ENCODE results near the gene PDE4D. TPM values are rescaled to one million over a fixed set of nuclear protein-coding genes. Genes with fewer than 3 reads are reported as not detected.

The PDE4D gene
- total RNA-seq, 1 experiment from 2014 or later: 3.3 TPM

- TF ChIP-seq CTCF (IDR thresholded peaks at IDR 0.05): no peak
- TF ChIP-seq ZBTB21 (CRISPR knock-in tag; IDR thresholded peaks at IDR 0.05; ENCODE audit: borderline replicate concordance): no peak
- no peak for TF ChIP-seq ZNF121 (CRISPR knock-in tag; IDR thresholded peaks at IDR 0.05)
- TF ChIP-seq GABPB1 (CRISPR knock-in tag; IDR thresholded peaks at IDR 0.05): no peak
- TF ChIP-seq, protein P1, sequence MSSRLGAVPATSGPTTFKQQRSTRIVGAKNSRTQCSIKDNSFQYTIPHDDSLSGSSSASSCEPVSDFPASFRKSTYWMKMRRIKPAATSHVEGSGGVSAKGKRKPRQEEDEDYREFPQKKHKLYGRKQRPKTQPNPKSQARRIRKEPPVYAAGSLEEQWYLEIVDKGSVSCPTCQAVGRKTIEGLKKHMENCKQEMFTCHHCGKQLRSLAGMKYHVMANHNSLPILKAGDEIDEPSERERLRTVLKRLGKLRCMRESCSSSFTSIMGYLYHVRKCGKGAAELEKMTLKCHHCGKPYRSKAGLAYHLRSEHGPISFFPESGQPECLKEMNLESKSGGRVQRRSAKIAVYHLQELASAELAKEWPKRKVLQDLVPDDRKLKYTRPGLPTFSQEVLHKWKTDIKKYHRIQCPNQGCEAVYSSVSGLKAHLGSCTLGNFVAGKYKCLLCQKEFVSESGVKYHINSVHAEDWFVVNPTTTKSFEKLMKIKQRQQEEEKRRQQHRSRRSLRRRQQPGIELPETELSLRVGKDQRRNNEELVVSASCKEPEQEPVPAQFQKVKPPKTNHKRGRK (CRISPR knock-in tag; IDR thresholded peaks at IDR 0.05; ENCODE audit: borderline replicate concordance): no peak
- no peak for TF ChIP-seq RORB (CRISPR knock-in tag; IDR thresholded peaks at IDR 0.05)
These were observed 769.6 kb downstream of the PDE4D start (continued) for GRCh38 chr5:59123595-59124561.

GRCh38 chr5:59119480-59119879 lies 774.0 kb downstream of the PDE4D start:
- POLR2A ChIA-PET: no interaction called here
- Mint-ChIP-seq H3K27me3 (ENCODE audit: low read depth) (no peaks in the 10 kb centered on the region), H3K4me3 (no peak overlapping the region), H3K9me3 (no peaks in the 10 kb centered on the region), H3K4me1 (peaks cover 10% of the 10 kb centered on the region), H3K27ac (no peak overlapping the region), H3K36me3 (no peaks in the 10 kb centered on the region)
- ATAC-seq (no peak), DNase-seq (ENCODE audit: low spot score) (no peak)
- TF ChIP-seq GABPB1 (CRISPR knock-in tag; IDR thresholded peaks at IDR 0.05): no peak
- no peak for TF ChIP-seq SOX15 (CRISPR knock-in tag; IDR thresholded peaks at IDR 0.05)
- TF ChIP-seq ZNF121 (CRISPR knock-in tag; IDR thresholded peaks at IDR 0.05): no peak
- no peak for TF ChIP-seq ETV6 (CRISPR knock-in tag; IDR thresholded peaks at IDR 0.05)
- no peak for TF ChIP-seq AFF4 (CRISPR knock-in tag; IDR thresholded peaks at IDR 0.05; ENCODE audit: borderline replicate concordance)
- TF ChIP-seq ZNF219 (CRISPR knock-in tag; IDR thresholded peaks at IDR 0.05; ENCODE audit: borderline replicate concordance): no peak
- CTCF ChIA-PET: no interaction called here

GRCh38 chr5:59117320-59117719 lies 776.2 kb downstream of the PDE4D start:
- H3K4me1 Mint-ChIP-seq: peaks cover 10% of the 10 kb centered on the region
- CTCF ChIA-PET: no interaction called here
- no peak overlapping the region for H3K4me3 Mint-ChIP-seq
- no peaks in the 10 kb centered on the region for H3K27me3 Mint-ChIP-seq (ENCODE audit: low read depth)
- POLR2A ChIA-PET: no interaction called here
- DNase-seq (ENCODE audit: low spot score) (no peak), ATAC-seq (no peak)
- H3K36me3 Mint-ChIP-seq: no peaks in the 10 kb centered on the region
- H3K9me3 Mint-ChIP-seq: no peaks in the 10 kb centered on the region
- H3K27ac Mint-ChIP-seq: no peak overlapping the region
- TF ChIP-seq ZNF317 (CRISPR knock-in tag; IDR thresholded peaks at IDR 0.05; ENCODE audit: borderline replicate concordance, low read depth) (no peak), TEAD4 (CRISPR knock-in tag; IDR thresholded peaks at IDR 0.05) (no peak), ESRRA (CRISPR knock-in tag; IDR thresholded peaks at IDR 0.05; ENCODE audit: borderline replicate concordance) (no peak), ZNF232 (CRISPR knock-in tag; IDR thresholded peaks at IDR 0.05) (no peak), MXD4 (CRISPR knock-in tag; IDR thresholded peaks at IDR 0.05; ENCODE audit: borderline replicate concordance) (no peak), TCF7 (CRISPR knock-in tag; IDR thresholded peaks at IDR 0.05; ENCODE audit: low read depth) (no peak)
- TF ChIP-seq, protein P2, sequence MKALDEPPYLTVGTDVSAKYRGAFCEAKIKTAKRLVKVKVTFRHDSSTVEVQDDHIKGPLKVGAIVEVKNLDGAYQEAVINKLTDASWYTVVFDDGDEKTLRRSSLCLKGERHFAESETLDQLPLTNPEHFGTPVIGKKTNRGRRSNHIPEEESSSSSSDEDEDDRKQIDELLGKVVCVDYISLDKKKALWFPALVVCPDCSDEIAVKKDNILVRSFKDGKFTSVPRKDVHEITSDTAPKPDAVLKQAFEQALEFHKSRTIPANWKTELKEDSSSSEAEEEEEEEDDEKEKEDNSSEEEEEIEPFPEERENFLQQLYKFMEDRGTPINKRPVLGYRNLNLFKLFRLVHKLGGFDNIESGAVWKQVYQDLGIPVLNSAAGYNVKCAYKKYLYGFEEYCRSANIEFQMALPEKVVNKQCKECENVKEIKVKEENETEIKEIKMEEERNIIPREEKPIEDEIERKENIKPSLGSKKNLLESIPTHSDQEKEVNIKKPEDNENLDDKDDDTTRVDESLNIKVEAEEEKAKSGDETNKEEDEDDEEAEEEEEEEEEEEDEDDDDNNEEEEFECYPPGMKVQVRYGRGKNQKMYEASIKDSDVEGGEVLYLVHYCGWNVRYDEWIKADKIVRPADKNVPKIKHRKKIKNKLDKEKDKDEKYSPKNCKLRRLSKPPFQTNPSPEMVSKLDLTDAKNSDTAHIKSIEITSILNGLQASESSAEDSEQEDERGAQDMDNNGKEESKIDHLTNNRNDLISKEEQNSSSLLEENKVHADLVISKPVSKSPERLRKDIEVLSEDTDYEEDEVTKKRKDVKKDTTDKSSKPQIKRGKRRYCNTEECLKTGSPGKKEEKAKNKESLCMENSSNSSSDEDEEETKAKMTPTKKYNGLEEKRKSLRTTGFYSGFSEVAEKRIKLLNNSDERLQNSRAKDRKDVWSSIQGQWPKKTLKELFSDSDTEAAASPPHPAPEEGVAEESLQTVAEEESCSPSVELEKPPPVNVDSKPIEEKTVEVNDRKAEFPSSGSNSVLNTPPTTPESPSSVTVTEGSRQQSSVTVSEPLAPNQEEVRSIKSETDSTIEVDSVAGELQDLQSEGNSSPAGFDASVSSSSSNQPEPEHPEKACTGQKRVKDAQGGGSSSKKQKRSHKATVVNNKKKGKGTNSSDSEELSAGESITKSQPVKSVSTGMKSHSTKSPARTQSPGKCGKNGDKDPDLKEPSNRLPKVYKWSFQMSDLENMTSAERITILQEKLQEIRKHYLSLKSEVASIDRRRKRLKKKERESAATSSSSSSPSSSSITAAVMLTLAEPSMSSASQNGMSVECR (CRISPR knock-in tag; IDR thresholded peaks at IDR 0.05; ENCODE audit: borderline replicate concordance): no peak
- TF ChIP-seq, protein P3, sequence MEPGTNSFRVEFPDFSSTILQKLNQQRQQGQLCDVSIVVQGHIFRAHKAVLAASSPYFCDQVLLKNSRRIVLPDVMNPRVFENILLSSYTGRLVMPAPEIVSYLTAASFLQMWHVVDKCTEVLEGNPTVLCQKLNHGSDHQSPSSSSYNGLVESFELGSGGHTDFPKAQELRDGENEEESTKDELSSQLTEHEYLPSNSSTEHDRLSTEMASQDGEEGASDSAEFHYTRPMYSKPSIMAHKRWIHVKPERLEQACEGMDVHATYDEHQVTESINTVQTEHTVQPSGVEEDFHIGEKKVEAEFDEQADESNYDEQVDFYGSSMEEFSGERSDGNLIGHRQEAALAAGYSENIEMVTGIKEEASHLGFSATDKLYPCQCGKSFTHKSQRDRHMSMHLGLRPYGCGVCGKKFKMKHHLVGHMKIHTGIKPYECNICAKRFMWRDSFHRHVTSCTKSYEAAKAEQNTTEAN (CRISPR knock-in tag; IDR thresholded peaks at IDR 0.05): no peak
